GM21390 (cell line): ENCODE measurements around the gene LIN28B.
"Not testable (repeated sequence)": the region's sequence is repeated elsewhere in the genome, so short reads cannot be mapped to it uniquely, and the experiment has no call there.

Source experiments
- ATAC-seq: cut with Tn5 transposase; IDR thresholded peaks from one replicate; pipeline ENCODE4 v1.9.1; 2021; ENCODE audit not compliant: unreplicated experiment

Gene LIN28B

GRCh38 chr6:104955927-104956730, 778 bp upstream of the LIN28B start:
- ATAC-seq: no peak

DNA sequence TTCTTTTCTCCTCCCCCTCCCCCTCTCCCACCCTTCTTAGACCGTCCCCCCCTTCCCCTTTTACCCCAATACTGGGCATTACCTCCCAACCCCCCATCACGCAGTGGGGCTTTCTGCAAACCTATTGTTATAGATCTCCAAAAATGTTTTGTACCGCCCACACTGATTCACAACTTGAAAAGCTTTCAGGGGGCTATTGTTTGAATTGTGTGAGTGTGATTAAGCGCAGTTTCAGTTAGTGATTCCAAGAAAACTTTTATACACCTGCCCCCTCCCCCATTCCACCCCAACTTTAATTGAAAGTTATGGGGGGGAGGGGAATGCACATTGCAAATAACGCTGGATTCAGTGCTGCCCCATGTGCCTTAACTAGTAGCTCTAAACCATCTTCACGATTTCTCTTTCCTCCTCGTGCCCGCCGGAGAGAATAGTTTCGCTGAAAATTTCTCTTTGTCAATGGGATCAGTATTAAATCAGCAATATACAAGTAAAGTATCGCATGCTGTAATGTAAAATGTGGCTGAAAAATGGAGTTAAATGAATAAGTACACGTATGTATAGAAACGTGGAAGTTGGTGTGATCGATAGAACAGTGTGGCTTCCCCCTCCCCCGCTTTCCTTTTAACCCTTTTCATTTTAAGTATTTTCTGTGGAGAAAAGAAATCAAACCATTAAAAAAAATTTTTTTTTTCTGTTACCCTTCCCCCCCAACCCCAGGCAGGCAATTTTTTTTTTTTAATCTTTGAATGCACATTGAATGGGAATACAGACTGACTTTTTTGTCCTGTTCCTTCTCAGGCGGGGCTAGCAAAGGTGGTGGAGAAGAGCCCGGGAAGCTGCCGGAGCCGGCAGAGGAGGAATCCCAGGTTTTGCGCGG, 632 bp downstream of the LIN28B start:
- no peak for ATAC-seq

GRCh38 chr6:104958178-104959025, 1.5 kb downstream of the LIN28B start:
- no peak for ATAC-seq

- ATAC-seq: no peak
Measured at GRCh38 chr6:104959026-104959858, 2.3 kb downstream of the LIN28B start.

DNA sequence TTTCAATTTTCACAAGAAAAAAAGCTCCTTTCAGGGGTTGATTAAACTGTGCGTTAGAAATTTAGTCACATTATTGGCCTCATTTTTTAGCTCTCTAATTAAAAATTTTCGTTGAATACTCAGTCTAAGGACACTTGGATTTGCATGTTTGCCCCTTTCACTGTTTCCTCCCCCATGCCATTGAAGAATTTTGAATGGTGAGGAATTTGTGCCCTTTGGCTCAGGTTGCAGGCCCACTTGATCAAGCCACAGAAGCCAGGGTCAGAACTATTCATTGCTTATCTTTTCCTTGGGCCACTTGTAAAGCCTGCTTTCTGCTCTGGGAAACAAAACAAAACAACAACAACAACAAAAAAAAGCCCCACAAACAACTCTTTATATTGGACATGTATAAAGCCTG, 12.2 kb downstream of the LIN28B start:
- ATAC-seq: no peak

DNA sequence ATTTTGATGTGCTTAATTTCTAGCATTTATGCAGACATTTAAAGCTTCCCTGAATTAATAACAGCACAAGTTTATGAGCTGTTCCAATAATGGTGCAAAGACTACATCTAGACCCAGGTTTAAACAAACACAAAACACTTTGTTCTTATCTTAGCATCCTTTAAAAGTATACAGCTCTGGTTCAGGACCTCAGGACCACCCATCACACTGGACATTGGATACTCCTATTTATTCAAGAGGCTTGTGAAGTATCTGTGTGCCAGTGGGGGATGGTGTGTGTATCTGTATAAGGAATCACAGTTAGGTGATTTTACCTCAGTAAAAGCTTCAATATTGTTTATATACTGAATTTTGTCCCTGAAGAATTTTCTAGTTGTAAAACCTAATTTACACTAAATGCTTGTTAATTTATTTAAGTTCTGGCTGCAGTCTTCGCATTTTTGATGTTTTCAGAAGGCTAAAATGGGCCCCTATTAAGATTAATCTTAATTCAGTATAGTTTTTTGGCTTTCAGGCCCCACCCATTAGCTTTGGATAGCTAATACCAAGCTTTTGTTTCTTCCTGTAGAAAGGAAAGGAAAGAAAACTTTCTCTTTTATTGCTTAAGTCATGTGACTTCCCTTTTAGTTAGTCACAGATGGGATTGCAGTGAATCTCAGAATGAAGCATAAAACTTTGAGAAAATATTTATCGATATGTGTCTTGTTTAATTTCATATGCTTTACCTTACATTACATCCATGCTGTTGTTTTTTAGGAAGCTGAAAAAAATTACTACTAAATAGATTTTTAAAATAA, 13.1 kb downstream of the LIN28B start:
- no peak for ATAC-seq

GRCh38 chr6:104973404-104973803, 16.5 kb downstream of the LIN28B start:
- ATAC-seq: no peak

- ATAC-seq: no peak
Measured at GRCh38 chr6:104983296-104983695, 26.4 kb downstream of the LIN28B start.

GRCh38 chr6:104983776-104984175, 26.9 kb downstream of the LIN28B start:
- no peak for ATAC-seq

- no peak for ATAC-seq
Measured at GRCh38 chr6:104984831-104985230, 27.9 kb downstream of the LIN28B start.

DNA sequence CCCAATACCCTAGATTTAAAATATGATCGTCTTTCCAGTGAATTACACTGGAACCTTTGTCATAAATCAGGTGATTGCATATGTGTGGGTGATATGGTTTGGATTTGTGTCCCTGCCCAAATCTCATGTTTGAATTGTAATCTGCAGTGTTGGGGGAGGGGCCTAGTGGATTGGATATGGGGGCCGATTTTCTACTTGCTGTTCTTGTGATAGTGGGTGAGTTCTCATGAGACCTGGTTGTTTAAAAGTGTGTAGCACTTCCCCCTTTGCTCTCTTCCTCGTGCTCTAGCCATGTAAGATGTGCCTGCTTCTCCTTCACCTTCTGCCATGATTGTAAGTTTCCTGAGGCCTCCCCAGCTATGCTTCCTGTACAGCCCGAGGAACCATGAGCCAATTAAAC, 29.0 kb downstream of the LIN28B start:
- not testable (repeated sequence) for ATAC-seq

- no peak for ATAC-seq
Measured at GRCh38 chr6:104986625-104987024, 29.7 kb downstream of the LIN28B start.

- no peak for ATAC-seq
Measured at GRCh38 chr6:104987218-104987617, 30.3 kb downstream of the LIN28B start.

DNA sequence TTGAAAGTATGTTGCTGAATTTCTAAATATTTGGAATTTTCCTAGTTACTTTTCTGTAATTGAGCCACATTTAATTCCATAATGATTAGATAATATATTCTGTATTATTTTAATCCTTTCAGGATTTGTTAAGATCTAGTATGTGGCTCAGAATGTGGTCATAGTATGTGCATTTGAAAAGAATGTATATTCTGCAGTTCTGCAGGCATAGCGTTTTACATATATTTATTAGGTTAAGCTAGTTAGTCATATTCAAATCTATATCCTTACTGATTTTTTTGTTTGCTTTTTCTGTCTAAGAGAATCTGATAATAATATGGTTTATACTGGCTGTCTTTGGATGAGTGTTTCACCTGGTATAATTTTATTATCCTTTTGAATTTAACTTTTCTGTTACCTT, 33.2 kb downstream of the LIN28B start:
- ATAC-seq: no peak

DNA sequence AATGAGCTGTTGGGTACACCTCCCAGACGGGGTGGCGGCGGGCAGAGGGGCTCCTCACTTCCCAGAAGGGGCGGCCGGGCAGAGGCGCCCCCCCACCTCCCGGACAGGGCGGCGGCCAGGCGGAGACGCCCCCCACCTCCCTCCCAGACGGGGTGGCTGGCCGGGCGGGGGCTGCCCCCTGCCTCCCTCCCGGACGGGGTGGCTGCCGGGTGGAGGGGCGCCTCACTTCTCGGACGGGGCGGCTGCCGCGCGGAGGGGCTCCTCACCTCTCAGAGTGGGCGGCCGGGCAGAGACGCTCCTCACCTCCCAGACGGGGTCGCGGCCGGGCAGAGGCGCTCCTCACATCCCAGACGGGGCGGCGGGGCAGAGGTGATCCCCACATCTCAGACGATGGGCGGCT, 34.2 kb downstream of the LIN28B start:
- not testable (repeated sequence) for ATAC-seq

GRCh38 chr6:104993576-104993975, 36.7 kb downstream of the LIN28B start:
- ATAC-seq: not testable (repeated sequence)

DNA sequence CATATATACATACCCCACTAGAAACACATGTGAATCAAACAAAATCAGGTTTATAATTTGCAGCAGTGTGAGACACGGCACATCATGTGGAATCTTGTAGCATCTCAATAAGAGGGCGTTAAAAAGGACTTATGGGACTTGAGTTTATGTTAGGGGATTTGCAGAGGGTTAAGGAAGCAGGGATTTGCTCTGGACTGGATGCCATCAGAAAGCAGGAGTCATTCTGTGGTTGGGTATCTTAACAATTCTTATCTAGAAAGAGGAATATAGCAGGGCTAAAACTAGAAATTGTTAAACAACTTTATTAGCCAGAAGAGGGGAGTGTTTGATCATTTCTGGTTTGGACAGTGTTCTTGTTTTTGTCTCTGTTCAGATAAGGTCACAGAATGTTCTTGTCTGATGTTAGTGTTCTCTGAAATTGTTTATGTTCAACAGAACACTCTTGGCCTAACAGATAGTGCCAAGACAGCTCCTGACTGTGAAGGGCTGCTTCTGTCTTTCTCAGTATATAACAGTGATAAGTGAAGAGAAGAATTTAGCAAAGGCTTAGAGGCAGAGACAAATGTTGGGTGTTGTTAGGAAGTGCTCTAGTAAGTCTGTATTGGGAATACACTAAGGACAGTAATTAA, 39.2 kb downstream of the LIN28B start:
- no peak for ATAC-seq

- ATAC-seq: no peak
Measured at GRCh38 chr6:105001063-105001462, 44.2 kb downstream of the LIN28B start.

- ATAC-seq: no peak
Measured at GRCh38 chr6:105001906-105002305, 45.0 kb downstream of the LIN28B start.
